Cardiac septum (tissue), 1 donor: ENCODE measurements around the gene ERC1. TPM values are rescaled to one million over a fixed set of nuclear protein-coding genes. Genes with fewer than 3 reads are reported as not detected.
"Not testable (repeated sequence)": the region's sequence is repeated elsewhere in the genome, so short reads cannot be mapped to it uniquely, and the experiment has no call there.

Source experiments
- DNase-seq: peaks from one replicate; pipeline ENCODE4 v3.0.0-alpha.2; 2020; ENCODE audit warnings: low spot score
- intact Hi-C: fragments of 100-400 bp; cut with DNase I; formaldehyde crosslinking; loops from one replicate; pipeline ENCODE4 v1.14.0; 2022
- total RNA-seq: library from RNA; stranded (reverse); fragmentation: NEBNext Ultra II Directional; extraction: Animal tissue kit (Norgen Biotek cat#: 25700); gene quantifications from one replicate; pipeline ENCODE4 v1.2.1, GENCODE V29; 2021
- donor health status: DM: no; HTN: no; CAD: no.

The ERC1 gene
- total RNA-seq, 1 donor from 2014 or later = 56.9 TPM

DNA sequence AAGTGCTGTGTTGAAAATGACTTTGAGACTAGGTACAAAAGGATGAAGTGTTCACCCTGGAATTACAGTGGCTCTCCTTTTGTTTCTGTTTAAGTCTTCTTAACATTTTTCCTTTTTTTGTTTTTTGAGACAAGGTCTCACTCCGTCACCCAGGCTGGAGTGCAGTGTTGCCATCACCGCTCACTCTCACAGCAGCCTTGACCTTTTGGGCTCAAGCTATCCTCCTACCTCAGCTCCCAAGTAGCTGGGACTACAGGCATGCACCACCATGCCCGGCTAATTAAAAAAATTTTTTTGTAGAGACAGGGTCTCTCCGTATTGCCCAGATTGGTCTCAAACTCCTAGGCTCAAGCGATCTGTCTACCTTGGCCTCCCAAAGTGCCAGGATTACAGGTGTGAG is 20.1 kb downstream of the ERC1 start:
- intact Hi-C loops = no loop called here
- no peak for DNase-seq

DNA sequence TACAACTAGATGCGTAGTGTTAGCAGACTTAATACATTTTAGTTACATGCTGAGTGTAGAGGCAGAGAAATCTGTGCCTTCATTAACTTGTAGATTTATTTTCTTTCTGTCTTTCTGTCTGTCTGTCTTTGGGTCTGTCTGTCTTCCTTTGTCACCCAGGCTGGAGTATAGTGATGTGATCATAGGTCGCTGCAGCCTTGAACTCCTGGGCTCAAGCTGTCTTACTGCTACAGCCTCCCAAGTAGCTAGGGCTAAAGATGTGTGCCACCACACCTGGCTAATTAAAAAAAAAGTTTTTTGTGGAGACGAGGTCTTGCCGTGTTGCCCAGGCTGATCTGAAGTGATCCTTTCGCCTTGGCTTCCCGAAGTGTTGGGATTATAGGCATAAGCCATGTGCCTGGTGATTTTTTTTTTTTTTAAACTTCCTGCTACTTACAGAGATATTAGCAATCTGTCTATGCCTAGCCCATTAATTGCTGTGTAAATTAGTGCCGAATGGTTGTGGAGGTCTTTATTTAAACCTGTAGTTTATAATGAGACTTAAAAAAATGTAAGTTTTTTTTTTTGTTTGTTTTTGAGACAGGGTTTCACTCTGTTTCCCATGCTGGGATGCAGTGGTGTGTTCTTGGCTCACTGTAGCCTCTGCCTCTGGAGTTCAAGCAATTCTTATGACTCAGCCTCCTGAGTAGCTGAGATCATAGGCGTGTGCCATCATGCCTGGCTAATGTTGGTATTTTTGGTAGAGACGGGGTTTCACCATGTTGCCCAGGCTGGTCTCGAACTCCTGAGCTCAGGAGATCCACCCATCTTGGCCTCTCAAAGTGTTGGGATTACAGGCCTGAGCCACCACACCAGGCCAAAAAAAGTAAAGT is 22.8 kb downstream of the ERC1 start:
- intact Hi-C loops = no loop called here
- no peak for DNase-seq

DNA sequence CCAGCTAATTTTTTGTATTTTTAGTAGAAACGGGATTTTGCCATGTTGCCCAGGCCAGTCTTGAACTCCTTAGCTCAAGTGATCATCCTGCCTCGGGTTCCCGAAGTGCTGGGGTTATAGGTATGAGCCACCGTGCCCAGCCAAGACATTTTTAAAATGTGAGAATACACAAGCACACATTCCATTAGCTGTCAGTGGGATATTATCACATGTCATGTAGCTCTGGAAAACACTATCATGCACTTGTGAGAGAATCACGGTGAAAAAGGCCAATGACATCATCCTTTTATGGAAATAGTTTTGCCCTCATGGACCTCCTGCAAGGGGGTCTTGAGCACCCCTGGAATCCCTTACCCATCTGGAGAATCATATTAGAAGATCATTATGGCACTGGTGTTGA is 28.3 kb downstream of the ERC1 start:
- no peak for DNase-seq
- intact Hi-C loops = no loop called here

DNA sequence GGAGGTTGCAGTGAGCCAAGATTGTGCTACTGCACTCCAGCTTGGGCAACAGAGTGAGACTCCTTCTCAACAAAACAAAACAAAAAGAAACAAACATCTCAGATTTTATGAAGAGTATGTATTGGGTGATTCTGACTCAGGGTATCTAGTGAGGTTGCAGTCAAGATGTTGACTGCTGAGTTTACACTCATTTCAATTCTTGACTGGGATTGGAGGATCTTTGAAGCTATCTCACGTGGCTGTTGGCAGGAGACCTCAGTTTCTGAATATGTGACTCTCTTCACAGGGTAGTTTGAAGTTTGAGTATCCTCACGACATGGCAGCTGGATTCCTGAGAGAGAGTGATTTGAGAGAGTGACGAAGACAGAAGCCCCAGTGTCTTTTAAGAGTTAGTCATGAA is 29.4 kb downstream of the ERC1 start:
- intact Hi-C loops = no loop called here
- no peak for DNase-seq

DNA sequence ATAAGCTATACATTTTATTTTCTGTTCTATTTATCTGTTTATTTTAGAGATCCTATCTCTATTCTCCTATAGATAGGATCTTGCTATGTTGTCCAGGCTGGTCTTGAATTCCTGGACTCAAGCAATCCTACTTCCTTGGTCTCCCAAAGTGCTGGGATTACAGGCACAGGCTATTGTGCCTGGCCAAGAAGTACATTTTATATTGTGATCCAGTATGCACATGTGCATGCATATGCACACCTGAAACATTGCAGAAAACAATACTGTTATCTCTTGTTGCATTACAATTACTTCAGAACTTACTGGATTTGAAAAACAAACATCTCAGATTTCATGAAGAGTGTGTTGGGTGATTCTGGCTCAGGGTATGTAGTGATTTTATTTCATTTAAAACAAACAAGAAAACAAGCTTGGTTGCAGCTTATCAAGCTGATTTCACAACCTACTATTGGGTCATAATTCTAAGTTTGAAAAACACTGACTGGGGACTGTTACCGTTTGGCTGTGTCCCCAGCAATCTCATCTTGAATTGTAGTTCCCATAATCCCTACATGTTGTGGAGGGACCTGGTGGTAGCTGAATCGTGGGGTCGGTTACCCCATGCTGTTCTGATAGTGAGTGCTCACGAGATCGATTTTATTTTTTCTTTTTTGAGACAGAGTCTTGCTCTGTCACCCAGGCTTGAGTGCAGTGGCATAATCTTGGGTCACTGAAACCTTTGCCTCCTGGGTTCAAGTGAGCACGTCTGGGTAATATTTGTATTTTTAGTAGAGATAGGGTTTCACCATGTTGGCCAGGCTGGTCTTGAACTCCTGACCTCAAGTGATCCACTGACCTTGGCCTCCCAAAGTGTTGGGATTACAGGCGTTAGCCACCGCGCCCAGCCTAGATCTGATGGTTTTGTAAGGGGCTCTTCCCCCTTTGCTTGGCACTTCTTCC is 31.3 kb downstream of the ERC1 start:
- intact Hi-C loops = no loop called here

DNA sequence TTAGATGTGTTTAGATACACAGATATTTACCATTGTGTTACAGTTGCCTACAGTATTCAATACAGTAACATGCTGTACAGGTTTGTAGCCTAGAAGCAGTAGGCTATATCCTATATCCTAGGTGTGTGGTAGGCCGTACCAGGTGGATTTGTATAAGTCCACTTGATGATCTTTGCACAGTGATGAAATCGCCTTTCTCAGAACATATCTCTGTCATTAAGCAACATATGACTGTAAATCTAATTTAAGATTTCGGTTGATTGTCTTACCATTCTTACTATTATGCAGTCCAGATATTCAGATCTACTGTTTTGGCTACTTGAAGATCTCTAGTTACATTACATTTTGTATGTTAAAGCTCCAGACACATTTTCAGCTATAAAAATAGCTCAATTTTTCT is 39.8 kb downstream of the ERC1 start:
- intact Hi-C loops = no loop called here
- no peak for DNase-seq

More for the DNA sequence above, 31.3 kb downstream of the ERC1 start:
- no peak for DNase-seq

DNA sequence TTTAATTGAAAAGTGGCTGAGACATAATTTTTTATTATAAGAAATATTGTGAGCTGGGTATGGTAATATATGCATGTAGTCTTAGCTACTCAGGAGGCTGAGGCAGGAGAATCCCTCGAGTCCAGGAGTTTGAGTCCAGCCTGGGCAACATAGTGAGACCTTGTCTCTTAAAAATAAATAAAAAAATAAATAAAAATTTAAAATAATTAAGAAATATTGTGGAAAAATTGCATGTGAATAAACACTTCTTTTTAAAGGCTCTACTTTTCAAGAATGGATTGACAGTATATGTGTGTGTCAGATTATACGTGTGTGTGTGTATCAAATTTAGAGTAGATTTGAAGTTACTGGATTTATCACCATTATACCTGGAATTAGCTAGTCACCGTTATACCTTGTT is 43.2 kb downstream of the ERC1 start:
- intact Hi-C loops = no loop called here
- DNase-seq = no peak

DNA sequence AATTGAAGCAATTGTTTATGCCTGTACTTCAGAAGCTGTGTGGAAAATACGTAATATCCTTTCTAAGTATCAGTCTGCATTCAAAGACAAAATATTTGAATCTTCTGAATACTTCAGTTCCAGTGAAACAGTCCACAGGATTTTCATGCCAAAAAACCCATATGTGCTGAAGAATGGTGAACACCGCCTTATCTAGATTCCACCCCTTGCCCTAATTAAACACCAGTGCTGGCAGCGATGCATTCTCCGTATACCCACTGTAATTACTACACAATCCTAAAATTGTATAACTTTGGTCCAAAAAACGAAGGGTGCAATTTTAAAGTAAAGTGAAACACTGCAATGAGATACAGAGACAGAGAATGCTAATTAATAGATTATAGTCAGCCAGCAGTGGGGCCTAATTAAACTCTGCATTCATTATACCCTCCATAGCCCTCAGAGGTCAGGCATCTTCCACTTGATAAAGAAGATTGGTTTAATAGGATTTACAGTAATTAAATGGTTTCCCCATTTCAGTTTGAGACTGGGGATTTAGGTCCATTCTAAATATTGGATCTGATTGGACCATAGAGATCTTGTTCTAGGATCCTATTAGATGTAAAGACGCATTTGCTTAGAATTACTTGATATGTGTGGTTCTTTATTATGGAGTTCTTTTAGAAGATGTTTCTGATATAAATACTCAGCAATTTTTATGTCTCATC is 43.9 kb downstream of the ERC1 start:
- DNase-seq = no peak
- intact Hi-C loops = no loop called here

DNA sequence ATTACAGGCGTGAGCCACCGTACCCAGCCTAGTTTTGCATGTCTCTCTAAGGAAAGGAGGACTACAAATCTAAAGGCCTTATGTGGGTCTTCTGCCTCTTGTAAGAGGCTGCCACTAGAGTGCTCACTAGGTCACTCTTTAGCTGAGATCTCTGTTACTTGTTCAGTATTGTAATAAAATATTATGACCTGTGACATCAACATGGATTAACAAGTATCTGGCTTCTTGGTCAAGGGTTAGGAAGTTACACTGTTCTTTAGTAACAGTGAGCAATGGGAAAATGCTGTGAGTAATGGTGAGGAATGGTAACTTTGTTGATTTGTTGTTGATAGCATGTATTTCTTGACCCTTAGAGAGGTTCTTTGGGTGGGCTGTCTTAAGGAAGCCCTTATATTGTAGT is 50.5 kb downstream of the ERC1 start:
- intact Hi-C loops = no loop called here
- no peak for DNase-seq

DNA sequence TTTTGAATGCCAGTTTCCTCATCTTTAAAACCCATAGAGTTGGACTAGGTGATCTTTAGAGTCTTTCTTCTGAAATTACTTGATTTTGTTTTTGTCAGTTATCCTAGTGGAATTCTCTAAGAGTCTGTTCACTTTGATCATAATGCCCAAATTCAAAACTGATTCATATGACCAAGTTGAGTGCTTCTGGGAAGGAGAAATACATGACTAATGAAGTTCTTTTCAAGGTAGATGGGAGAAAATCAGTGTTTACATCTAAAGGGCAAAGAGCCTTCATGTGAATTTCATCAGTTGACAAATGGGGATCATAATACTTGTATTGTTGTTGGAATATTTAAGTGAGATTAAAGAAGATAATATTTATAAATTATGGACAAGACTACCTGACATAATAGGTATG is 53.2 kb downstream of the ERC1 start:
- DNase-seq = no peak
- intact Hi-C loops = no loop called here

DNA sequence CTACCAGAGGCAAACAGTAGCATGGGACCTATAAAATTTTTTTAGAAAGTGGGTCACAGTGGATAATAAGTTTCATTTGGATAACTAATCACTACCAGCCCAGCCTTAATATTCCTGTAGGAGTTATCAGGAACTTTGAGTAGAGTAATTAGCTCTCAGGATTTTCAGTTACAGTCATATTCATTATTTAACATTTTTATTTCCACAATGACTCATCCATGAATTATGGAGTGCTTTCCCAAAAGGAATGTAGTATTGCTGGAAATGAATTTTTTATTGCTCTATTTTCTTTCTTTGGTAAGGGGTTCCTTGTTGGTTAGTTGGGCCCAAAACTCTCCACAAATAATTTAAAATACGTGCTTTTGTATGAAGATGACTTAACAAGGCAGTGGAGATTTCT is 53.7 kb downstream of the ERC1 start:
- intact Hi-C loops = no loop called here
- DNase-seq = no peak

DNA sequence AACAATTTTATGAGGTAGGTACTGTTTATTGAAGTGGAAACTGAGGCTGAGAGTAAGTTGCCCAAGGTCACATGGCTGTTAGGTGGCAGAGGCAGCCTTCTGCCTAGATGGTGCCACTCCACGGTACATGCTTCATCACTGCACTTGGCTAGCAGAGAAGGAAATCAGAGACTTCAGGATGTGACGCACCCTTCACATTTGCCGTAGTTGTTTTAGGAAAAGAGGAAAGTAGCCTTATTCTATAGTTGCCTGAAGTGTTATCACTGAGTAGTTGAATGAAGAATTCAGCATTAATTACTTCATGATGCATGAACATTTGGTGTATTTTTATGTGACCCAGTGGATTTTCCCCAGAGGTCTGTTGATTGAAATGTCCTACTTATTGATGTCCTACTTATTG is 55.7 kb downstream of the ERC1 start:
- DNase-seq = no peak
- intact Hi-C loops = no loop called here

DNA sequence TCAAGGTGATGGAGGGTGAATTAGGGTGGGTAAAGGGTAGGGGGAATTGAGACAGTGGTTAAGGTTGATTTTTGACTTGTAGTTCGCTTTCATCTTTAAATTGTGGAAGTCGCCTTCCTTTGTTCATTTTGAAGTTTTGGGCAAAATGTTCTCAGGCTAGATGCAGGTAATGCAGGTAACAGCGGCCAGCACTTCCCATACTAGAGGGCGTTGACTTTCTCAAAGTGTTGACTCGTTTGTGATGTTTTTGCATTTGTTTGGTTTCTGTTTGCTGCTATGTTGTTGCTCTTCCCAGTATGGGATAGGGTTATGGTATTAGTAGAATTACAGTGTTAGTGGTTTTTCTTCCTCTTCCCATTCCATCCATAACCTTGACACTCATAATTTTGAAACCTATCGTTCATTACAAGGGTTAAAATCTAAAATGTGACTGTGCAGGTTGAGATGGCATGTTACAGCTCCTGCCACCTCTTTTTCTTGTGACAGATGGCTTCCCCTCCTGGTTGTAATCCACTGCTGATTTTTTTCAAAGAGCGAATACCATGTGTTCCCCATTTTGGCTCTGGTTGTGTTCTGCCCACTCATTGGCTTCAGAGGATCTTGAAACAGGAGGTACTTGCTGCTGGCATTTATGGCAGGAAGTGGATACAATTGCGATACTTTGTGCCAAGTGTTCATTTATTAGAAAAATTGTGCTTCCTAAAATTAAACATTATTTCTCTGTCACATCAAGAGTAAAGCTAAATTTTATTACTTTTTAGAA is 57.1 kb downstream of the ERC1 start:
- intact Hi-C loops = no loop called here
- DNase-seq = no peak

DNA sequence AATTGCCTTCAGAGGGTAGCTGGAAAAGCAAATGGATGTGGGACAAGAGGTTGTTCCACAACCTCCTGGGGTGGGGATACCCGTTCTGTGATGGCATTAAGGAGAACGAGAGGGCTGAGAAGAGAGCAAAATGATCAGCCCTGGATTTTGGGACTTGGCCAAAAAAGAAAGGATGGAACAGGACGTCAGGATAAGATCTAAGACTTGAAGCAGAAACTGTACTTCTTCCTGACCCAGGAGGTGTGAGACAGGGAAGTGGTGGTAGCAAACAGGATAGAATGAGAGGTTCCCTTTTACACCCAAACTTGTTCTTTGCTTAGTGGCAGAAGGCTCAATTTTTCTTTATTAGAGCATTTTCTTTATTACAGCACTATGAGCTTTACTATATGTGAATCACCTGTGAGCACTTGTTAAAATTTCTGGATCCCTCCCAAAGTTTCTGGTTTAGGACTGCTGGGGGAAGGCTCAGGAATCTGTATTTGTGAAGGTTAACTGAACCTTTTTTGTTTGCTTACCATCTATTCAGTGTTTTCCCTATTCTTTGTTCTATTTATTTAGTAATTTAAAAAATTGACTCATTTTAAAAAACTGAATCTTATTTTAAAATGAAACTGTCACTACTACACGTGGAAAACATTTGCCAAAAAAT is 59.2 kb downstream of the ERC1 start:
- intact Hi-C loops = loop anchor here (10.0 kb wide), 1 partner anchor 65 kb away; no protein-coding TSS in a partner anchor
- no peak for DNase-seq

DNA sequence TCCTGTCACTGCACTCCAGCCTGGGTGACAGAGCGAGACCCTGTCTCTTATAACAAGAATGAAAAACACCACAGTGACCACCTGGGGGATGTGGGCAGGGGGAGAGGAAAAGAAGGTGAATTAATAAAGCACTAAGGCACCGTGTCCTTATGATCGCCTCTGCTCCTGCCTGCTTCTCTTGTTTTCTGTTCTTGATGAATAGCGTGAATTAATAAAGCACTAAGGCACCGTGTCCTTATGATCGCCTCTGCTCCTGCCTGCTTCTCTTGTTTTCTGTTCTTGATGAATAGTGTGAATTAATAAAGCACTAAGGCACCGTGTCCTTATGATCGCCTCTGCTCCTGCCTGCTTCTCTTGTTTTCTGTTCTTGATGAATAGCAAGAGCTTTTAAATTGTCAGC is 60.6 kb downstream of the ERC1 start:
- DNase-seq = not testable (repeated sequence)

DNA sequence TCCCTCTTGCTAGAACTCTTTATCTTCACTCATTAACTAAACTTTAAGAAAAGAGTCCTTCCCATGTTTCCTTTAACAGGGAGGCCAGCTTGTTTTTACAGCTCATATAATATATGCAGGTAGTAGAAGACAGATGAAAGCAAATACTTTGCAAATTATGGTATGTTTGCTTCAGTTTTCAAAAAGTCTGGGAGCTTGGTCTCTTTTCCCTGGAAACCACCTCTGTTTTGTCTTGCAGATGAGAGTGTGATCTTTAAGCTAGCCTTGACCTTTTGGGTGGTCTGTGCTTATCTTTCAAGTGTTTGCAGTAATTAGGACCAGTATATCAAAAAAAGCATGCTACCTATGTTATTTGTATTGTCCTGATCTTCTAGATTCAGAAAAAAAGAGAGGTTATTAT is 62.7 kb downstream of the ERC1 start:
- intact Hi-C loops = loop anchor here (10.0 kb wide), 1 partner anchor 69 kb away; no protein-coding TSS in a partner anchor
- no peak for DNase-seq

More for the DNA sequence above, 60.6 kb downstream of the ERC1 start:
- intact Hi-C loops = loop anchor here (10.0 kb wide), 1 partner anchor 67 kb away; no protein-coding TSS in a partner anchor

DNA sequence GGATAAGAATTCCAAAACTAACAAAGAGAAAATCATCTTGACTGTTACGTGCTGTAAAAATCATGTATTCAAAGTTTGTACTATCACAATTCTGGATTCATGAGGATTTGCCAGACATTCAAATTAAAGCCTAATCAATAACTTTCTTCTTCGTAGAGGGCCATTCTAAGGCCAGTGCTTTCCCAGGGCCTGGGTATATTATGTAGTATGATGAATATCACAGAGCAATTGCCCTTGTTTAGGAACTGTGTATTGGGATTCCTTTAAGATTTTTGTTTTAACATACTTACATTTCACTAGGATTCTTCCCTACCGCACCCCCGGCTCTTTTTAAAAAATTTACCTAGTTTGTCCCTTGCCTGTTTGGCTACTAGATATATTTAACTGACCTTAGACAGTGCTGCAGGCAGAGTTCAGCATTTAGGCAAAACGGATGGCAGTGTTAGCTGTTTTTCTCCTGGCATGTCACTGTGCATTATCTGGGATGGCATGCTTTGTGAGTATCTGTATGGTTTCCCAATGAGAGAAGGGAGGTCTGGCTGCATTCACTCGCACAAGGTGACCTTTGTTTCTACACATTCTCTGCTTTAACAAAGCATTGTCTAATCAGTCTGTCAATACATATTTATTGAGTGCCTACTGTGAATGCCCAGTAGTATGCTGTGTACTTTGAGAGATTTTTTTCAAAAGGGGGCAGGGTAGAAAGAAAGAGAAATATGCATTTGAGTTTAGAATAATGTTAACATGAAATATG is 63.3 kb downstream of the ERC1 start:
- intact Hi-C loops = loop anchor here (10.0 kb wide), 1 partner anchor 69 kb away; no protein-coding TSS in a partner anchor
- DNase-seq = no peak

DNA sequence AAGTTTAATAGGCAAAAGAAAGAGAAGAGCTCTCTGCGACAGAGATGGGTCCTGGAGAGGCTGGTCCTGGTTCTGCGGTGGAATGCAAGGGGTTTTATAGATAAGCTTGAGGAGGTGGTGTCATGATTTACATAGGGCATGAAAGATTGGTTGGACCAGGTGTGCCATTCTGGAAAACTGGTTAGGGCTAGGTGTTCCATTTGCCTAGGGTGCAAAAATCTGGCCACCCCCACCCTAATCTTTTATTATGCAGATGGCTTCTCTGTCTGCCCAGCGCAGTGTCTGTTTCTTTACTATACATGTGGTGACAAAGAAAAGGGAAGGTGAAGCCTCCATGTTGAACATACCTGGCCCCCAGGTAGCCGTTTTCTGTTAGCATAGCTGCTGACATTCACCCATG is 65.4 kb downstream of the ERC1 start:
- intact Hi-C loops = loop anchor here (10.0 kb wide), 1 partner anchor 72 kb away; no protein-coding TSS in a partner anchor
- DNase-seq = no peak
